HEK293 (cell line): ENCODE data around the gene NOL4L.

Experiments used
- CTCF ChIA-PET: fragments of 350-600 bp; formaldehyde crosslinking; extraction: SDS; loops from one replicate; lab custom pipeline; 2021; ENCODE audit warnings: antibody characterized with exemption; lab: Yijun Ruan, JAX
- POLR2A ChIA-PET: fragments of 300-600 bp; formaldehyde crosslinking; extraction: SDS; loops from one replicate; lab custom pipeline; 2020; ENCODE audit warnings: antibody characterized with exemption, inconsistent platforms; lab: Yijun Ruan, JAX
- H3K27ac ChIP-seq: fragments of 200-500 bp; sonication (Bioruptor generic); 2 replicates; pipeline ENCODE4 v1.5.1; 2014; ENCODE audit warnings: low read depth, low read length, control low read depth, inconsistent platforms; ENCODE audit errors: extremely low read depth
- H3K36me3 ChIP-seq, 2 experiments: fragments of 200-500 bp in 1 of 2; sonication (Bioruptor generic) in 1 of 2; 1 replicate in 1 of 2; 2 replicates in 1 of 2; pipeline ENCODE4 v1.5.1; 2014 to 2017; ENCODE audit warnings: inconsistent platforms in 2 of 2, low read length in 2 of 2; ENCODE audit not compliant: control insufficient read depth in 2 of 2, insufficient read depth in 1 of 2
- H3K4me1 ChIP-seq: fragments of 200-500 bp; sonication (Bioruptor generic); 2 replicates; pipeline ENCODE4 v1.5.1; 2014; ENCODE audit warnings: mild to moderate bottlenecking, low read length, inconsistent platforms; ENCODE audit not compliant: control insufficient read depth, insufficient read depth
- H3K4me3 ChIP-seq: 2 replicates; pipeline ENCODE4 v1.5.1; 2011; ENCODE audit warnings: low read depth, mild to moderate bottlenecking, control low read depth, low read length, moderate library complexity
- H3K9me3 ChIP-seq: fragments of 200-500 bp; sonication (Bioruptor generic); 2 replicates; pipeline ENCODE4 v1.5.1; 2014; ENCODE audit warnings: low read depth, low read length, inconsistent platforms; ENCODE audit not compliant: control insufficient read depth, insufficient read depth
- BCL11B ChIP-seq: fragments of 450-650 bp; formaldehyde crosslinking; IDR thresholded peaks from 2 replicates; pipeline ENCODE4 v1.5.1; 2016; ENCODE audit warnings: low read depth, missing biosample characterization, missing genetic modification characterization
- KLF8 ChIP-seq: fragments of 450-650 bp; formaldehyde crosslinking; IDR thresholded peaks from 2 replicates; pipeline ENCODE4 v1.5.1; 2016; ENCODE audit warnings: missing biosample characterization, missing genetic modification characterization
- OSR2 ChIP-seq: fragments of 450-650 bp; formaldehyde crosslinking; IDR thresholded peaks from 2 replicates; pipeline ENCODE4 v1.5.1; 2016; ENCODE audit warnings: missing biosample characterization, missing genetic modification characterization
- ZBTB11 ChIP-seq: fragments of 450-650 bp; formaldehyde crosslinking; conservative IDR thresholded peaks from 2 replicates; pipeline ENCODE4 v1.5.1; 2016; ENCODE audit warnings: low read depth, missing biosample characterization, missing genetic modification characterization
- ZNF112 ChIP-seq: fragments of 450-650 bp; formaldehyde crosslinking; IDR thresholded peaks from 2 replicates; pipeline ENCODE4 v1.5.0; 2017; ENCODE audit warnings: missing biosample characterization, missing genetic modification characterization
- ZNF184 ChIP-seq: fragments of 450-650 bp; IDR thresholded peaks from 2 replicates; pipeline ENCODE4 v1.5.1; 2018; ENCODE audit warnings: missing biosample characterization, mild to moderate bottlenecking, missing genetic modification characterization
- ZNF211 ChIP-seq: fragments of 450-650 bp; formaldehyde crosslinking; IDR thresholded peaks from 2 replicates; pipeline ENCODE4 v1.5.1; 2016; ENCODE audit warnings: low read depth, missing biosample characterization, missing genetic modification characterization
- ZNF280D ChIP-seq: fragments of 450-650 bp; formaldehyde crosslinking; IDR thresholded peaks from 2 replicates; pipeline ENCODE4 v1.5.1; 2016; ENCODE audit warnings: missing biosample characterization, missing genetic modification characterization
- ZNF335 ChIP-seq: fragments of 450-650 bp; formaldehyde crosslinking; conservative IDR thresholded peaks from 2 replicates; pipeline ENCODE4 v1.5.1; 2016; ENCODE audit warnings: missing biosample characterization, missing genetic modification characterization
- ZNF391 ChIP-seq: fragments of 450-650 bp; formaldehyde crosslinking; IDR thresholded peaks from 2 replicates; pipeline ENCODE4 v1.5.1; 2016; ENCODE audit warnings: low read depth, missing biosample characterization, missing genetic modification characterization, borderline replicate concordance
- ZNF501 ChIP-seq: fragments of 450-650 bp; formaldehyde crosslinking; IDR thresholded peaks from 2 replicates; pipeline ENCODE4 v1.5.1; 2016; ENCODE audit warnings: missing biosample characterization, missing genetic modification characterization
- ZNF548 ChIP-seq: fragments of 450-650 bp; formaldehyde crosslinking; IDR thresholded peaks from 2 replicates; pipeline ENCODE4 v1.5.1; 2016; ENCODE audit warnings: missing biosample characterization, missing genetic modification characterization
- ZNF704 ChIP-seq: fragments of 450-650 bp; formaldehyde crosslinking; IDR thresholded peaks from 2 replicates; pipeline ENCODE4 v1.5.1; 2016; ENCODE audit warnings: missing biosample characterization, missing genetic modification characterization
- ZNF792 ChIP-seq: fragments of 450-650 bp; formaldehyde crosslinking; IDR thresholded peaks from 2 replicates; pipeline ENCODE4 v1.5.1; 2016; ENCODE audit warnings: missing biosample characterization, missing genetic modification characterization
- TF ChIP-seq, protein P1 (sequence below): fragments of 450-650 bp; formaldehyde crosslinking; IDR thresholded peaks from 2 replicates; pipeline ENCODE4 v1.5.1; 2016; ENCODE audit warnings: missing biosample characterization, missing genetic modification characterization
- TF ChIP-seq, protein P2 (sequence below): fragments of 450-650 bp; formaldehyde crosslinking; IDR thresholded peaks from 2 replicates; pipeline ENCODE4 v1.5.1; 2016; ENCODE audit warnings: missing biosample characterization, missing genetic modification characterization

Gene NOL4L

DNA sequence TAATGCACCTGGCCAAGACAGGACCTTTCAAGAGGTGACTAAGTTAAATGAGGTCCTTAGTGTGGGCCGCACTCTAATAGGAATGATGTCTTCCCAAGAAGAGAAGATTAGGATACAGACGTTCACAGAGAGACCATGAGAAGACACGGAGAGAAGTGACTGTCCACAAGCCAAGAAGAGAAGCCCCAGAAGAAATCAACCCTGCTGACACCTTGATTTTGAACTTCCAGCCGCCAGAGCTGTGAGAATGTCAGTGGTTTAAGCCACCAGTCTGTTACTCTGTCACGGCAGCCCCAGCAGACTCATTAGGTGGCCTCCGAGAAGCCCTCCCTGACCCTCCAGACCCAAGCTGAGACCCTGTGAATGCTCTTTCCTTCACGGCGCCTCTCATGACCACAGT is 29.5 kb downstream of the NOL4L start:
- no peak overlapping the region for H3K4me3 ChIP-seq
- POLR2A ChIA-PET, result no interaction called here
- no peaks in the 10 kb centered on the region for H3K36me3 ChIP-seq
- TF ChIP-seq ZNF112, result no peak
- TF ChIP-seq ZNF548 (tag by site-specific recombination), result peak; percentile 91
- no peaks in the 10 kb centered on the region for H3K9me3 ChIP-seq
- no peak overlapping the region for H3K27ac ChIP-seq
- H3K4me1 ChIP-seq, result no peaks in the 10 kb centered on the region
- CTCF ChIA-PET, result interaction anchor here (1.5 kb wide), 1 partner anchor 97 kb away, joined by 7 read pairs; no protein-coding TSS in a partner anchor

DNA sequence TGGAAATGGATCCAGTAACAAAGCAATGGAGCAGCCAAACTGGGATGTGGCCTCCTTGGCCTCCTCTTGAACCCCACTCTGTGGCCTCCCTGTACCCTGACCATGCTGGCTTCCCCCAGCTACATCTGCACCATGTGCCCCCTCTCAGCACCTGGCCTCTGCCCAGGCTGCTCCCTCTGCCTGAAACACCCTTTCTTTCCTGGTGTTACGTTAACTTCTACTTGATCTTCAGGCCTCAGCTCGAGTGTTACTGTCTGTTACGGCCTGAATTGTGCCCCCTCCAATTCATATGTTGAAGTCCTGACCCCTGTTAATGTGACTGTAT is 30.2 kb downstream of the NOL4L start:
- POLR2A ChIA-PET, result no interaction called here
- Histone ChIP-seq H3K9me3 (no peaks in the 10 kb centered on the region), H3K4me1 (no peaks in the 10 kb centered on the region), H3K4me3 (no peak overlapping the region), H3K36me3 (no peaks in the 10 kb centered on the region), H3K27ac (no peak overlapping the region)
- CTCF ChIA-PET, result interaction anchor here (1.0 to 1.5 kb wide), 2 partner anchors 97 to 98 kb away, joined by 3 to 7 read pairs; no protein-coding TSS in a partner anchor
- TF ChIP-seq BCL11B (tag by site-specific recombination) (no peak), OSR2 (no peak)

GRCh38 chr20:32553618-32554017 is 31.5 kb downstream of the NOL4L start:
- ChIA-PET POLR2A (interaction anchor here (0.6 kb wide), 1 partner anchor 99 kb away, joined by 4 read pairs; no protein-coding TSS in a partner anchor), CTCF (no interaction called here)
- H3K4me3 ChIP-seq, result no peak overlapping the region
- no peaks in the 10 kb centered on the region for H3K4me1 ChIP-seq
- TF ChIP-seq ZNF501 (no peak), ZBTB11 (tag by site-specific recombination) (no peak), KLF8 (tag by site-specific recombination) (no peak), BCL11B (tag by site-specific recombination) (no peak), ZNF704 (tag by site-specific recombination) (no peak), ZNF211 (tag by site-specific recombination) (no peak), ZNF280D (tag by site-specific recombination) (no peak), ZNF792 (tag by site-specific recombination) (no peak), ZNF391 (tag by site-specific recombination) (no peak), ZNF335 (tag by site-specific recombination) (no peak), ZNF184 (no peak)
- TF ChIP-seq, protein P1, sequence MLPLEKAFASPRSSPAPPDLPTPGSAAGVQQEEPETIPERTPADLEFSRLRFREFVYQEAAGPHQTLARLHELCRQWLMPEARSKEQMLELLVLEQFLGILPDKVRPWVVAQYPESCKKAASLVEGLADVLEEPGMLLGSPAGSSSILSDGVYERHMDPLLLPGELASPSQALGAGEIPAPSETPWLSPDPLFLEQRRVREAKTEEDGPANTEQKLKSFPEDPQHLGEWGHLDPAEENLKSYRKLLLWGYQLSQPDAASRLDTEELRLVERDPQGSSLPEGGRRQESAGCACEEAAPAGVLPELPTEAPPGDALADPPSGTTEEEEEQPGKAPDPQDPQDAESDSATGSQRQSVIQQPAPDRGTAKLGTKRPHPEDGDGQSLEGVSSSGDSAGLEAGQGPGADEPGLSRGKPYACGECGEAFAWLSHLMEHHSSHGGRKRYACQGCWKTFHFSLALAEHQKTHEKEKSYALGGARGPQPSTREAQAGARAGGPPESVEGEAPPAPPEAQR (tag by site-specific recombination), result no peak
- TF ChIP-seq, protein P2, sequence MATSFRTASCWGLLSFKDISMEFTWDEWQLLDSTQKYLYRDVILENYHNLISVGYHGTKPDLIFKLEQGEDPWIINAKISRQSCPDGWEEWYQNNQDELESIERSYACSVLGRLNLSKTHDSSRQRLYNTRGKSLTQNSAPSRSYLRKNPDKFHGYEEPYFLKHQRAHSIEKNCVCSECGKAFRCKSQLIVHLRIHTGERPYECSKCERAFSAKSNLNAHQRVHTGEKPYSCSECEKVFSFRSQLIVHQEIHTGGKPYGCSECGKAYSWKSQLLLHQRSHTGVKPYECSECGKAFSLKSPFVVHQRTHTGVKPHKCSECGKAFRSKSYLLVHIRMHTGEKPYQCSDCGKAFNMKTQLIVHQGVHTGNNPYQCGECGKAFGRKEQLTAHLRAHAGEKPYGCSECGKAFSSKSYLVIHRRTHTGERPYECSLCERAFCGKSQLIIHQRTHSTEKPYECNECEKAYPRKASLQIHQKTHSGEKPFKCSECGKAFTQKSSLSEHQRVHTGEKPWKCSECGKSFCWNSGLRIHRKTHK, result no peak
- no peaks in the 10 kb centered on the region for H3K9me3 ChIP-seq
- no peak overlapping the region for H3K27ac ChIP-seq
- H3K36me3 ChIP-seq, result no peaks in the 10 kb centered on the region
